HG03520 (cell line): ENCODE measurements around the gene RTN3.

ENCODE experiments used
- ATAC-seq: cut with Tn5 transposase; IDR thresholded peaks from one replicate; pipeline ENCODE4 v1.9.1; 2021; ENCODE audit warnings: mild to moderate bottlenecking, moderate library complexity; ENCODE audit not compliant: unreplicated experiment

Gene RTN3

DNA sequence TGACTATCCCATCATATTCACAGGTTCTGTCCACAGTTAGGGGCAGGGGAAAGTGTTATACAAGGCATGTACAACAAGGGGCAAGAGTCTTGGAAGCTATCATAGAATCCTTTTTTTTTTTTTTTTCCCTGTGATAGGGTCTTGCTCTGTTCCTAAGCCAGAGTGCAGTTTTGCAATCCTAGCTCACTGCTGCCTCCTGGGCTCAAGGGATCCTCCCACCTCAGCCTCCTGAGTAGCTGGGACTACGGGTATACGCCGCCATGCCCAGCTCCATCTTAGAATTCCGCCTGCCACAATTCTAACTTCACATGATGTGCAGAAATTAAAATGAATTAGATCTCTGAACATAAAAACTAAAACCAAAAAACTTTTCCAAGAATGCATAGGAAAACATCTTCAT is 55.6 kb downstream of the RTN3 start:
- ATAC-seq = no peak

DNA sequence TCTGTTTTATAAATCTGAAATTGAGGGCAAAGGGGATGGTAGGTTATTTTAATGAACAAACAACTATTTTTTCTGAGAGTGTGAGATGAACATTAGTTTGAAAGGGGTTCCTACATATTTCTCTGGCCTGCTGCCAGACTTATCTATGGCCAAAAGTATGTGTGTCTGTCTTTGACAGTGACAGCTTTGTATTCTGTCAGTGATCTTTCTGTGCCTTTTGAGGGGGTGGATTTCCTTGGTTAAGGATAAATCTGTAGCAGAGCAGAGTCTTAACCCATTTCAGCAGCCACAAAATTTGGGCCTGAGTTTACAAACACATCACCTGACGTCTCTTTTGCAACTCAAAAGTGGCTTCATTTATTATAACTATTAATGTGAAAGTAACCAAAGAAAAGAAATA is 56.4 kb downstream of the RTN3 start:
- no peak for ATAC-seq

- ATAC-seq = no peak
Measured at GRCh38 chr11:63738720-63739360, 57.5 kb downstream of the RTN3 start.

DNA sequence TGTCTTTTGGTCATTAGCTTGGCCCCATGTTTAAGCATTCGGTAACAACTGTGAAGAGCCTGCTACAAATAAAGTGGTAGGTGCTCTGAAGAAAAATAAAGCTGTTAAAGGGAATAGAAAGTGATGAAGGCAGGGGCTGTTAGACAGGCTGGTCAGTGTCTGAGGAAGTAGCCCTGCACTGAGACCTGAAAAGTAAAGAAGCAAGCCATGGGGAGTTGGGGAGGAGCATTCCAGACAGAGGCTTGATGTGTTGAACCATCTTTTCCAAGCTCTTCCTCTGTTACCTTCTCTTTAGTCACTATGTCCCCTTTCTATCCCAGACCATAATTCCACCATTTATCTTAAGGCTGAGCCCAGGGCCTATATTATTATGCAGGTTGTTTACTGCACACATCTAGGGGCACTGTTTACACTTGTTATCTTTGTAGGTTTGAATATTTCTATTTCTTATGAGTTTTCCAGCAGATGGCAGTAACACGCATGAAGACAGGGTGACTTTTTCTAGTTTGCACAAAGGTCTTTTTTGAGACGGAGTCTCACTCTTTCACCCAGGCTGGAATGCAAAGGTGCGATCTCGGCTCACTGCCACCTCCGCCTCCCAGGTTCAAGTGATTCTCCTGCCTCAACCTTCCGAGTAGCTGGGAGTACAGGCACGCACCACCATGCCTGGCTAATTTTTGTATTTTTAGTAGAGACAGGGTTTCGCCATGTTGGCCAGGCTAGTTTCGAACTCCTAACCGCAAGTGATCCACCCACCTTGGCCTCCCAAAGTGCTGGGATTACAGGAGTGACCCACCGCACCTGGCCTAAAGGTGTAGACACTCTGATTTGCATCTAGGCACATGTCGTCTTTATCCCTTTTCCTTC is 64.2 kb downstream of the RTN3 start:
- ATAC-seq = no peak

DNA sequence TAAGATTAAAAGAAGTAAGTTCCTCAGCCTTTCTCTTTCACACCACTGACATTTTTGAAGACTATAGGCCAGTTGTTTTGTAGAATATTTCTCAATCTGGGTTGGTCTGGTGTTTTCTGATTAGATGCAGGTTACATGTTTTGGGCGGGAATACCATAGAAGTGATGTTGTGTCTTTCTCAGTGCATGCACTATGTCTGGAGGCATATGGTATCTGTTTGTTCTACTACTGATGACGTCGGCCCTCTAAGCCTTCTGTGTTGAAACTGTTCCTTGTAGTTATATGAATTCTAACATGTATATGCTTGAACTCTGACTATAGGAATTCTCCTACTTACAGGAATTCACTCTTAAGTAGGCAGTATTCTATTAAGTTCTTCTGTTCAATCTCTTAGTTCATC is 65.7 kb downstream of the RTN3 start:
- no peak for ATAC-seq

GRCh38 chr11:63749624-63750023 is 68.3 kb downstream of the RTN3 start:
- no peak for ATAC-seq

GRCh38 chr11:63756919-63757761 is 75.8 kb downstream of the RTN3 start:
- ATAC-seq = no peak

DNA sequence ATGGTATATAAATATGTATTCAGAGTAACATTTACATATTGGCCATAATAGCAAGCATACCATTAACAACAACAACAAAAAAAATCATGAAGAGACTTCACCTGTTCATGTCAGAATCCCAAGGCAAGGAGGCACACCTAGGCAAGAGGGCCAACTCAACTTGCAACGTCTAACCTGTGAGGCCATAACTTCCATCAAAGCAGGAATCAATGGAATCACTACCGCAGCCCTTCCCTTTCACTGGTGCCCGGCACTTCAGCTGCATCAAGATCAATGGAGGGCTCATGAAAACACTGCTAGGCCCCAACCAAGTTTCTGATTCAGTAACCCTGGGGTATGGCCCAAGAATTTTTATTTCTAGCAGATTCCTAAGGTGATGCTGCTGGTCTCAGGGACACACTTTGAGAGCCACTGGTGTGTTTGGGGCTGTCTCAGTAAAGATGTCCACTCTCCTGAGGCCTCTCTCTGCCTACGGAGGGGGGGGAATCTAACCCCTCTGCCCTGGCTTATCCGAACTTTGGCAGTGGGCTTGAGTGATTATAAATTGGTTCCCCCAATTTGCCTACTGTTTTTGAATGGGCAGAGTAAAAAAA is 79.3 kb downstream of the RTN3 start:
- no peak for ATAC-seq

DNA sequence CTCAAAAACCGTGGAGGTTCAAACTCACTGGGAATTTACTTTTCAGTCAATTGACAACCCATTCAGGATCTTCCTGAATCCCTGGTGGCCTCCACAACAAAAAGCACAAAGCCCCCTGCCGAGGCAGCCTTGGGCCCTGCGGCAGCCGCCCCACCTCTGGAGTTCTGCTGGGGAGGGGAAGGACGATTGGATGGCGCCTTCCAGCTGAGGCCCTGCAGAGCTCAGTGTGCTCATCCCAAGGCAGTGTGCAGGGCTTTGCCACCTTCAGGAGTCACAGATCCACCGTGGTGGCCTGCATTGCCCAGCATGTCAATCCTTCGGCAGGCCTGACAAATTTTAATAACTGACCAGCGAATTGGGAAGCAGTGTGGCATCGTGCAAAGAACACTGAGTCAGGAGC is 79.9 kb downstream of the RTN3 start:
- ATAC-seq = no peak

GRCh38 chr11:63761931-63762653 is 80.8 kb downstream of the RTN3 start:
- no peak for ATAC-seq

- ATAC-seq = no peak
Measured at GRCh38 chr11:63762654-63763495, 81.6 kb downstream of the RTN3 start.

DNA sequence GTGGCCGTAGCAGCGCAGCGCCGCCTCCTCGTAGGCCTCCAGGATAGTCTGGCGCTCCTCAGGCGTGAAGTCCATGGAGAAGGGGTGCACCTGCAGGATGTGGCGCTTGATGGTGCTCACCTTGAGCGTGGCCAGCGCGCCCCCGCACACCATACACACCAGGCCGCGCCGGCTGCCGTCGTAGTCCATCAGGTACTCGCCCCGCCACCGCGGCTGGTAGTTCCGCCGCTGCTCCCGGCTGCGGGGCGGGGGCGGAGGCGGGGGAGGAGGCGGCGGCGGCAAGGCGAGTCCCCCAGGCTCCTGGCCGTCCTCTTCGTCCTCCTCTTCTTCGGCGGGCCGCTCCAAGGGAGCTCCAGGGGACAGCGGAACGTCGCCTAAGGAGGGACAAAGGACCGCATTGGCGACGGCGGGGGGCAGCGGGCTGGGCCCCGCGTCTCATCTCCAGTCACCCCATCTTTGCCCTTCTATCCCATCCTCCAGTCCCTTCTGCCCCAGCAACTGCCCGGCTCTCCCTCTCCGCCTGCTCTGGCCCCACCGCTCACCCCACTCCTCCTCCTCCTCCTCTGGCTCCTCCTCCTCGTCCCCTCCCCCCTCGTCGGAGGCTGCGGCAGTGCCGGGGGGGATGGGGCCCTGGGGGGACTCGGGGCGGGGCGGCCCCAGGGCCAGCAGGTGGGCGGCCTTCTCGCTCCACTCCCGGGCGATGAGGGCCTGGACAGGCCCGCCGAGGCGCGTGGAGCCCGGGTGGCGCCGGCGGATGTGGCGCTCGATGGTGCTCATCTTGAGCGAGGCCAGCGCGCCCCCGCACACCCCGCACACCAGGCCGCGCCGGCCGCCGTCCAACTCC is 82.4 kb downstream of the RTN3 start:
- no peak for ATAC-seq

- no peak for ATAC-seq
Measured at GRCh38 chr11:63764340-63764678, 83.0 kb downstream of the RTN3 start.

- ATAC-seq = no peak
Measured at GRCh38 chr11:63764679-63765647, 83.7 kb downstream of the RTN3 start.

DNA sequence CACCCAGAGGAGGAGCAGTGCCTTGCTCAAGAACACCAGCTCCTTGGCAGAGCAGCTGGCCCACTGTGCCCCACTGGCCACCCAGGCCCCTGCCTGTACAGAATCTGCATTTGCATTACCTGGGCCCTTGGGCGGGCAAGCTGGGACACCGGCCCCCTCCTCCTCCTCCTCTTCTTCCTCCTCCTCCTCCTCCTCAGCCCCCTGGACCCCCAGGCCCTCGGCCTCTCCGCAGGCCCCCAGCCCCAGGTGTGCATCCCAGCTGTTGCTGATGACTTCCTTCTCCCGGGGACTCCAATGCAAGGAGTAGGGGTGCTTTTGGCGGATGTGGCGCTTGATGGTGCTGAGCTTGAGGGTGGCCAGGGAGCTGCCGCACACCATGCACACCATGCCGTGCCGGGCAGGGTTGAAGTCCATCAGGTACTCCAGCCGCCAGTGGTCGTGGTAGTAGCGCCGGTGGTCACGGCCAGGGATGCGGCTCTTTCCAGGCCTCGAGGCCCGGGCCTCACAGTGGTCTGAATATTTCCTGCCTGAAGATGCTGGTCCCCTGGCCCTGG is 84.5 kb downstream of the RTN3 start:
- ATAC-seq = no peak

GRCh38 chr11:63766531-63767235 is 85.4 kb downstream of the RTN3 start:
- ATAC-seq = no peak

GRCh38 chr11:63767267-63767564 is 85.9 kb downstream of the RTN3 start:
- ATAC-seq = no peak
